PC-9 (cell line): ENCODE results near the gene GNG3. TPM values are rescaled to one million over a fixed set of nuclear protein-coding genes. Genes with fewer than 3 reads are reported as not detected.

Experiments used
- BruUV-seq: library from RNA; stranded (reverse); fragments of 400-500 nt; replicated peaks from 2 replicates; lab custom pipeline; 2021; lab: Mats Ljungman, UMichigan
- CTCF ChIA-PET: fragments of 300-600 bp; sonication (Branson Sonifier 250); formaldehyde crosslinking; loops from one replicate; lab custom pipeline; 2022; ENCODE audit warnings: antibody characterized with exemption; lab: Charles Lee
- POLR2A ChIA-PET: fragments of 300-600 bp; sonication (Branson Sonifier 250); formaldehyde crosslinking; loops from one replicate; lab custom pipeline; 2022; ENCODE audit warnings: antibody characterized with exemption; ENCODE audit not compliant: unreplicated experiment; lab: Charles Lee
- DNase-seq, 2 experiments: peaks; one replicate each; pipeline versions ENCODE4 v3.0.0 to v3.0.0-alpha.2; 2015 to 2022; ENCODE audit warnings: mixed read lengths in 1 of 2
- H2AFZ ChIP-seq: fragments of 200-600 bp; sonication (generic); 2 replicates; pipeline ENCODE4 v1.8.1; 2017; ENCODE audit warnings: antibody characterized with exemption
- H3F3A ChIP-seq: fragments of 200-600 bp; sonication (generic); 2 replicates; pipeline ENCODE4 v1.8.1; 2017; ENCODE audit warnings: antibody characterized with exemption, mild to moderate bottlenecking, low read depth; ENCODE audit not compliant: insufficient read depth
- H3K27ac ChIP-seq: fragments of 200-600 bp; sonication (generic); 2 replicates; pipeline ENCODE4 v1.6.1; 2016; ENCODE audit warnings: mixed run types
- H3K27me3 ChIP-seq: fragments of 200-600 bp; sonication (generic); 2 replicates; pipeline ENCODE4 v1.6.1; 2016; ENCODE audit warnings: low read depth, mixed run types; ENCODE audit not compliant: insufficient read depth
- H3K36me3 ChIP-seq: fragments of 200-600 bp; sonication (generic); 2 replicates; pipeline ENCODE4 v1.6.1; 2016; ENCODE audit warnings: low read depth, mixed run types
- H3K4me1 ChIP-seq: fragments of 200-600 bp; sonication (generic); replicated peaks from 2 replicates; pipeline ENCODE4 v1.6.1; 2016; ENCODE audit warnings: mixed run types; ENCODE audit not compliant: insufficient read depth
- H3K4me2 ChIP-seq: fragments of 200-600 bp; sonication (generic); 2 replicates; pipeline ENCODE4 v1.6.1; 2017; ENCODE audit warnings: mixed run types
- H3K4me3 ChIP-seq: fragments of 200-600 bp; sonication (generic); 2 replicates; pipeline ENCODE4 v1.6.1; 2016; ENCODE audit warnings: mixed run types
- H3K79me2 ChIP-seq: fragments of 200-600 bp; sonication (generic); 2 replicates; pipeline ENCODE4 v1.6.1; 2017; ENCODE audit warnings: low read depth, mixed run types
- H3K9me2 ChIP-seq: fragments of 200-600 bp; sonication (generic); 2 replicates; pipeline ENCODE4 v1.8.1; 2017; ENCODE audit warnings: mild to moderate bottlenecking; ENCODE audit not compliant: insufficient read depth
- H3K9me3 ChIP-seq: fragments of 200-600 bp; sonication (generic); 2 replicates; pipeline ENCODE4 v1.8.1; 2016; ENCODE audit warnings: low read depth; ENCODE audit not compliant: insufficient read depth
- H4K20me1 ChIP-seq: fragments of 200-600 bp; sonication (generic); 2 replicates; pipeline ENCODE4 v1.8.1; 2017; ENCODE audit not compliant: insufficient read depth
- EZH2 ChIP-seq: fragments of 200-600 bp; sonication (generic); IDR thresholded peaks from 2 replicates; pipeline ENCODE4 v1.8.0; 2017; ENCODE audit warnings: antibody characterized with exemption, low read depth
- intact Hi-C: fragments of 100-400 bp; cut with micrococcal nuclease; formaldehyde crosslinking; loops from one replicate; pipeline ENCODE4 v1.10.0; 2022; ENCODE audit not compliant: unreplicated experiment
- total RNA-seq: library from RNA; stranded (reverse); gene quantifications from 2 replicates; pipeline ENCODE4 v1.2.3, GENCODE V29; 2021
- TF ChIP-seq, protein P1 (sequence below): fragments of 200-600 bp; sonication (generic); conservative IDR thresholded peaks from 2 replicates; pipeline ENCODE4 v1.6.1; 2017; ENCODE audit warnings: mixed run types, antibody characterized with exemption, mild to moderate bottlenecking, moderate library complexity

GNG3 gene
- total RNA-seq, 1 experiment from 2014 or later = 0.57 TPM

DNA sequence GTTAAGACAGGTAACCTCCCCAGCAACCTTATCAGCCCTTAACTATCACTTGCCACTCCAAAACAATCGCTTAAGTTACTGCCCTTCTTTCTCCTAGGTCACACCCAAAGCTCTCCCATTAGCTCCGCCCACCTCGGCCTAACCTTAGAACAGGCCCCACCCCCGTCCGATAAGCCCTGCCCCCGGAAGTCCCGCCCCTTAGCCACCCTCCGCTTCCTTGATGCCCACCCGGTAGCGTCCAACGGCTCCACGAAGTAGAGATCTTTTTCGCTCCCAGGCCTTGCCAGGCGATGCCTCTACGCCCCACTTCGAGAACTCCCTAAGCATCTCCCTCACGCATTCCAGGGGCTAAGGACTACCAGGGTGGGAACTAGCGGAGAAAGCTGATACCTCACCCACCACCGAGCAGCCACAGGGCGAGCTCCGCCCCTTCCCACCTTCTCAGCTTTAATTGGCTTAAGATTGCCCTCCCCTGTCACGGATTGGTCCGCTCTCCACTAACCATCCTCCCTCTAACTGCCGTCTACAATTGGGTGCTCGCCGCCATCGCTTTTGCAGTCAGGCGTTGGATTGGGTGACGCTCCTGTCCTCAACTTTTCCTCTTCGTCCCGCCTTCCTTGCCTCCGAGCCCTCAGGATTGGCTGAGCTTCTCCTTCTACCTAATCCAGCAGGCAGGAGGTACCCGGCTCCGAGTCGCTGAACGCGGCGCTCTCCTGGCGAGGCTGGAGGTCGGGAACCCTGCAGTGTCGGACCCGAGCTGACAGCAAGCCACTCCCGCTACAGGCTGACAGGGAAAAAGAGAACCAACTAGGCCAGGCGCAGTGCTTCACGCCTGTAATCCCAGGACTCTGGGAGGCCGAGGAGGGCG lies 46.5 kb downstream of the GNG3 start, which contains the start of gene ZBTB3:
Gene ZBTB3, minus strand, starts transcription at position 425 of the 868 bp plus-strand sequence. CDS start 496 bp downstream, outside the sequence.
- H3K36me3 ChIP-seq = no peaks in the 10 kb centered on the region
- CTCF ChIA-PET = interaction anchor here (0.7 to 1.5 kb wide), 13 partner anchors 17 to 1551 kb away, joined by 3 to 9 read pairs (median 5); partner anchors contain the start of genes HNRNPUL2, LRRN4CL, MTA2 and SLC3A2
- BruUV-seq = no TSS peak

DNA sequence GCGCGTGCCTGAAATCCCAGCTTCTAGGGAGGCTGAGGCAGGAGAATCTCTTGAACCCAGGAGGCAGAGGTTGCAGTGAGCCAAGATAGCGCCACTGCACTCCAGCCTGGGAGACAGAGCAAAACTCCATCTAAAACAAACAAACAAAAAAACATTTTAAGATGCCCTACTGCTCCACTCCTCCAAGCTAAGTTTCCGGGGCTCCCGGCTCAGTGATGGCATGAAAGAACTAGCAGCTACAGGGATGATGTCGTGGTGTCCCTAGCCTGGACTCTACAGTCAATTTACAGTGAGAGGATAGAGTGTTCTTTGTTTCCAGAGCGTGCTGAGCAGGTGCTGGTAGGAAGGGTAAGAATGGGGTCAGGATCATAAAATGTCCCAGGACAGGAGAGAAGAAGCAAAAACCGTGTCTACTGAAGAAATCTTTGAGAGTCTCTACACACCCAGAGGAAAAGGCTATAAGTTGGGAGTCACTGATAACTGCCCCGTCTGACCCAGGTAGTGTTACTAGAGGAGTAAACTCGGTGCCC lies 47.7 kb downstream of the GNG3 start:
- Histone ChIP-seq H3K9me3 (no peaks in the 10 kb centered on the region), H3K9me2 (no peaks in the 10 kb centered on the region), H3K4me1 (peaks cover 17% of the 10 kb centered on the region), H3K4me3 (peak overlapping the region; percentile 63; the same call in 1 of the 2 replicates), H3F3A (peaks cover 22% of the 10 kb centered on the region; the same call in 1 of the 2 replicates), H3K36me3 (no peaks in the 10 kb centered on the region), H3K4me2 (peak overlapping the region; percentile 80; the same call in 1 of the 2 replicates), H3K79me2 (peaks cover 17% of the 10 kb centered on the region), H3K27ac (no peak overlapping the region), H4K20me1 (no peaks in the 10 kb centered on the region), H2AFZ (no peak overlapping the region), H3K27me3 (no peaks in the 10 kb centered on the region)
- CTCF ChIA-PET = interaction anchor here (0.7 to 1.3 kb wide), 2 partner anchors 66 to 164 kb away, joined by 3 to 5 read pairs; partner anchors contain the start of genes LRRN4CL and TUT1
- POLR2A ChIA-PET = no interaction called here
- no peak for DNase-seq
- TF ChIP-seq EZH2 = no peak
- TF ChIP-seq, protein P1, sequence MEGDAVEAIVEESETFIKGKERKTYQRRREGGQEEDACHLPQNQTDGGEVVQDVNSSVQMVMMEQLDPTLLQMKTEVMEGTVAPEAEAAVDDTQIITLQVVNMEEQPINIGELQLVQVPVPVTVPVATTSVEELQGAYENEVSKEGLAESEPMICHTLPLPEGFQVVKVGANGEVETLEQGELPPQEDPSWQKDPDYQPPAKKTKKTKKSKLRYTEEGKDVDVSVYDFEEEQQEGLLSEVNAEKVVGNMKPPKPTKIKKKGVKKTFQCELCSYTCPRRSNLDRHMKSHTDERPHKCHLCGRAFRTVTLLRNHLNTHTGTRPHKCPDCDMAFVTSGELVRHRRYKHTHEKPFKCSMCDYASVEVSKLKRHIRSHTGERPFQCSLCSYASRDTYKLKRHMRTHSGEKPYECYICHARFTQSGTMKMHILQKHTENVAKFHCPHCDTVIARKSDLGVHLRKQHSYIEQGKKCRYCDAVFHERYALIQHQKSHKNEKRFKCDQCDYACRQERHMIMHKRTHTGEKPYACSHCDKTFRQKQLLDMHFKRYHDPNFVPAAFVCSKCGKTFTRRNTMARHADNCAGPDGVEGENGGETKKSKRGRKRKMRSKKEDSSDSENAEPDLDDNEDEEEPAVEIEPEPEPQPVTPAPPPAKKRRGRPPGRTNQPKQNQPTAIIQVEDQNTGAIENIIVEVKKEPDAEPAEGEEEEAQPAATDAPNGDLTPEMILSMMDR = no peak
- BruUV-seq = no TSS peak
- intact Hi-C loops = loop anchor here (2.0 kb wide), 1 partner anchor 46 kb away; no protein-coding TSS in a partner anchor

More for the DNA sequence above, 46.5 kb downstream of the GNG3 start, which contains the start of gene ZBTB3:
- Histone ChIP-seq H3K27ac (peak within 1 kb of the TSS; percentile 46), H3K4me3 (peak within 1 kb of the TSS; percentile 63), H3K9me2 (no peaks in the 10 kb centered on the region), H4K20me1 (no peaks in the 10 kb centered on the region), H2AFZ (peak within 1 kb of the TSS; percentile 96), H3K79me2 (peaks cover 17% of the 10 kb centered on the region), H3K9me3 (no peaks in the 10 kb centered on the region), H3F3A (peaks cover 29% of the 10 kb centered on the region; the same call in 1 of the 2 replicates), H3K4me1 (peaks cover 17% of the 10 kb centered on the region), H3K27me3 (no peaks in the 10 kb centered on the region), H3K4me2 (peak within 1 kb of the TSS; percentile 83)
- no peak for TF ChIP-seq EZH2
- TF ChIP-seq, protein P1 = no peak
- POLR2A ChIA-PET = interaction anchor here (0.6 to 1.6 kb wide), 33 partner anchors 8 to 1240 kb away, joined by 3 to 50 read pairs (median 5); partner anchors contain the start of genes B3GAT3, C11orf98, CSKMT and EEF1G
- intact Hi-C loops = loop anchor here (2.0 kb wide), 1 partner anchor 45 kb away; no protein-coding TSS in a partner anchor
- peak; percentile 98 for DNase-seq
